ENCODE measurements around the gene PRDX5.

- TF ChIP-seq CTCF (IDR thresholded peaks at IDR 0.05 in 2 of 3, conservative IDR thresholded peaks at IDR 0.05 in 1 of 3; ENCODE audit: control insufficient read depth in 2 of 3, extremely low read depth in 1 of 3, insufficient read depth in 1 of 3, low read depth in 3 of 3, low read length in 3 of 3) (no peak), ATF3 (IDR thresholded peaks at IDR 0.05; ENCODE audit: borderline replicate concordance, extremely low read depth, low read depth, low read length) (no peak), ZBED1 (IDR thresholded peaks at IDR 0.05; ENCODE audit: borderline replicate concordance) (no peak), POLR2AphosphoS5 (IDR thresholded peaks at IDR 0.05; ENCODE audit: low read length) (no peak), ZSCAN29 (IDR thresholded peaks at IDR 0.05) (no peak), PAX5 (IDR thresholded peaks at IDR 0.05; ENCODE audit: borderline replicate concordance, low read depth, low read length) (no peak), CHD1 (IDR thresholded peaks at IDR 0.05; ENCODE audit: low read depth, low read length) (no peak), EZH2 (IDR thresholded peaks at IDR 0.05; ENCODE audit: borderline replicate concordance, control insufficient read depth, low read depth, low read length) (no peak), TCF12 (IDR thresholded peaks at IDR 0.05; ENCODE audit: low read depth, low read length) (no peak), MAX (IDR thresholded peaks at IDR 0.05; ENCODE audit: low read depth, low read length) (no peak), ZNF592 (IDR thresholded peaks at IDR 0.05) (no peak), NKRF (conservative IDR thresholded peaks at IDR 0.05) (no peak), SUZ12 (IDR thresholded peaks at IDR 0.05; ENCODE audit: unreplicated experiment) (no peak), POLR2A (IDR thresholded peaks at IDR 0.05; ENCODE audit: low read depth, low read length) (no peak)
Observed at GRCh38 chr11:64368673-64369074, 50.8 kb downstream of the PRDX5 start.

Measured in GM12878 (cell line).